ENCODE data around the gene SRD5A3. TPM values are rescaled to one million over a fixed set of nuclear protein-coding genes. Genes with fewer than 3 reads are reported as not detected.

The SRD5A3 gene
- total and polyA plus RNA-seq, 9 of the 15 experiments (the other 6 are each of a cell fraction or from before 2014, with no cell fraction given) = 2.5 to 37.0 (median 13.3) TPM

- TF ChIP-seq TEAD1 (CRISPR knock-in tag; IDR thresholded peaks at IDR 0.05) (peak in 1 of 2 experiments; percentile 67; a peak in 2 of 4 replicates), SRSF9 (IDR thresholded peaks at IDR 0.05; ENCODE audit: borderline replicate concordance, low read depth, low read length) (no peak), TAF7 (tag; IDR thresholded peaks at IDR 0.05) (no peak), MCM2 (IDR thresholded peaks at IDR 0.05; ENCODE audit: low read depth) (no peak), MTF1 (CRISPR knock-in tag; IDR thresholded peaks at IDR 0.05; ENCODE audit: borderline replicate concordance) (no peak), MEIS2 (IDR thresholded peaks at IDR 0.05; ENCODE audit: partially characterized antibody) (no peak), ZNF384 (IDR thresholded peaks at IDR 0.05; ENCODE audit: low read depth, low read length) (no peak), ZNF324 (CRISPR knock-in tag; IDR thresholded peaks at IDR 0.05) (no peak), ZNF76 (CRISPR knock-in tag; IDR thresholded peaks at IDR 0.05; ENCODE audit: borderline replicate concordance) (no peak), XRCC5 (IDR thresholded peaks at IDR 0.05; ENCODE audit: low read depth, low read length) (0 out of 2 replicates have a peak, but pooled peaks have one; percentile 31), SIX5 (IDR thresholded peaks at IDR 0.05; ENCODE audit: borderline replicate concordance in 1 of 2, insufficient read depth in 1 of 2, low read depth in 1 of 2, low read length in 2 of 2) (no peak), IFI16 (CRISPR knock-in tag; IDR thresholded peaks at IDR 0.05) (no peak), FOXK1 (CRISPR knock-in tag; IDR thresholded peaks at IDR 0.05; ENCODE audit: borderline replicate concordance) (no peak), NR2F6 (CRISPR knock-in tag; IDR thresholded peaks at IDR 0.05) (no peak)
- TF ChIP-seq, protein P1, sequence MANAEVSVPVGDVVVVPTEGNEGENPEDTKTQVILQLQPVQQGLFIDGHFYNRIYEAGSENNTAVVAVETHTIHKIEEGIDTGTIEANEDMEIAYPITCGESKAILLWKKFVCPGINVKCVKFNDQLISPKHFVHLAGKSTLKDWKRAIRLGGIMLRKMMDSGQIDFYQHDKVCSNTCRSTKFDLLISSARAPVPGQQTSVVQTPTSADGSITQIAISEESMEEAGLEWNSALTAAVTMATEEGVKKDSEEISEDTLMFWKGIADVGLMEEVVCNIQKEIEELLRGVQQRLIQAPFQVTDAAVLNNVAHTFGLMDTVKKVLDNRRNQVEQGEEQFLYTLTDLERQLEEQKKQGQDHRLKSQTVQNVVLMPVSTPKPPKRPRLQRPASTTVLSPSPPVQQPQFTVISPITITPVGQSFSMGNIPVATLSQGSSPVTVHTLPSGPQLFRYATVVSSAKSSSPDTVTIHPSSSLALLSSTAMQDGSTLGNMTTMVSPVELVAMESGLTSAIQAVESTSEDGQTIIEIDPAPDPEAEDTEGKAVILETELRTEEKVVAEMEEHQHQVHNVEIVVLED (CRISPR knock-in tag; IDR thresholded peaks at IDR 0.05) = peak; percentile 77
- TF ChIP-seq, protein P2, sequence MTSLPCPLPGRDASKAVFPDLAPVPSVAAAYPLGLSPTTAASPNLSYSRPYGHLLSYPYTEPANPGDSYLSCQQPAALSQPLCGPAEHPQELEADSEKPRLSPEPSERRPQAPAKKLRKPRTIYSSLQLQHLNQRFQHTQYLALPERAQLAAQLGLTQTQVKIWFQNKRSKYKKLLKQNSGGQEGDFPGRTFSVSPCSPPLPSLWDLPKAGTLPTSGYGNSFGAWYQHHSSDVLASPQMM (CRISPR knock-in tag; IDR thresholded peaks at IDR 0.05) = no peak
- TF ChIP-seq, protein P3, sequence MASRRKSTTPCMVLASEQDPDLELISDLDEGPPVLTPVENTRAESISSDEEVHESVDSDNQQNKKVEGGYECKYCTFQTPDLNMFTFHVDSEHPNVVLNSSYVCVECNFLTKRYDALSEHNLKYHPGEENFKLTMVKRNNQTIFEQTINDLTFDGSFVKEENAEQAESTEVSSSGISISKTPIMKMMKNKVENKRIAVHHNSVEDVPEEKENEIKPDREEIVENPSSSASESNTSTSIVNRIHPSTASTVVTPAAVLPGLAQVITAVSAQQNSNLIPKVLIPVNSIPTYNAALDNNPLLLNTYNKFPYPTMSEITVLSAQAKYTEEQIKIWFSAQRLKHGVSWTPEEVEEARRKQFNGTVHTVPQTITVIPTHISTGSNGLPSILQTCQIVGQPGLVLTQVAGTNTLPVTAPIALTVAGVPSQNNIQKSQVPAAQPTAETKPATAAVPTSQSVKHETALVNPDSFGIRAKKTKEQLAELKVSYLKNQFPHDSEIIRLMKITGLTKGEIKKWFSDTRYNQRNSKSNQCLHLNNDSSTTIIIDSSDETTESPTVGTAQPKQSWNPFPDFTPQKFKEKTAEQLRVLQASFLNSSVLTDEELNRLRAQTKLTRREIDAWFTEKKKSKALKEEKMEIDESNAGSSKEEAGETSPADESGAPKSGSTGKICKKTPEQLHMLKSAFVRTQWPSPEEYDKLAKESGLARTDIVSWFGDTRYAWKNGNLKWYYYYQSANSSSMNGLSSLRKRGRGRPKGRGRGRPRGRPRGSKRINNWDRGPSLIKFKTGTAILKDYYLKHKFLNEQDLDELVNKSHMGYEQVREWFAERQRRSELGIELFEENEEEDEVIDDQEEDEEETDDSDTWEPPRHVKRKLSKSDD (conservative IDR thresholded peaks at IDR 0.05; ENCODE audit: low read length) = no peak
- TF ChIP-seq, protein P4, sequence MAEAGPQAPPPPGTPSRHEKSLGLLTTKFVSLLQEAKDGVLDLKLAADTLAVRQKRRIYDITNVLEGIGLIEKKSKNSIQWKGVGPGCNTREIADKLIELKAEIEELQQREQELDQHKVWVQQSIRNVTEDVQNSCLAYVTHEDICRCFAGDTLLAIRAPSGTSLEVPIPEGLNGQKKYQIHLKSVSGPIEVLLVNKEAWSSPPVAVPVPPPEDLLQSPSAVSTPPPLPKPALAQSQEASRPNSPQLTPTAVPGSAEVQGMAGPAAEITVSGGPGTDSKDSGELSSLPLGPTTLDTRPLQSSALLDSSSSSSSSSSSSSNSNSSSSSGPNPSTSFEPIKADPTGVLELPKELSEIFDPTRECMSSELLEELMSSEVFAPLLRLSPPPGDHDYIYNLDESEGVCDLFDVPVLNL (CRISPR knock-in tag; IDR thresholded peaks at IDR 0.05; ENCODE audit: low read depth) = no peak
- TF ChIP-seq, protein P5, sequence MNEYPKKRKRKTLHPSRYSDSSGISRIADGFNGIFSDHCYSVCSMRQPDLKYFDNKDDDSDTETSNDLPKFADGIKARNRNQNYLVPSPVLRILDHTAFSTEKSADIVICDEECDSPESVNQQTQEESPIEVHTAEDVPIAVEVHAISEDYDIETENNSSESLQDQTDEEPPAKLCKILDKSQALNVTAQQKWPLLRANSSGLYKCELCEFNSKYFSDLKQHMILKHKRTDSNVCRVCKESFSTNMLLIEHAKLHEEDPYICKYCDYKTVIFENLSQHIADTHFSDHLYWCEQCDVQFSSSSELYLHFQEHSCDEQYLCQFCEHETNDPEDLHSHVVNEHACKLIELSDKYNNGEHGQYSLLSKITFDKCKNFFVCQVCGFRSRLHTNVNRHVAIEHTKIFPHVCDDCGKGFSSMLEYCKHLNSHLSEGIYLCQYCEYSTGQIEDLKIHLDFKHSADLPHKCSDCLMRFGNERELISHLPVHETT (CRISPR knock-in tag; conservative IDR thresholded peaks at IDR 0.05 in 1 of 2, IDR thresholded peaks at IDR 0.05 in 1 of 2) = no peak; a peak in 1 of 4 replicates
These were observed 49.7 kb downstream of the SRD5A3 start, which contains the start of gene TMEM165 (continued) for GRCh38 chr4:55395529-55396307.
